Spinal cord (tissue), 10 donors: ENCODE measurements around the gene RPAP3. TPM values are rescaled to one million over a fixed set of nuclear protein-coding genes. Genes with fewer than 3 reads are reported as not detected.

Experiments
- DNase-seq, 6 donors: peaks; one replicate each; pipeline versions ENCODE4 v3.0.0 to v3.0.0-alpha.2; 2013 to 2015; ENCODE audit warnings: low spot score in 6 of 6, low read depth in 4 of 6
- H3K27ac ChIP-seq: one replicate; pipeline ENCODE4 v1.5.1; 2013; ENCODE audit warnings: low read depth, low read length, control low read depth
- H3K27me3 ChIP-seq: one replicate; pipeline ENCODE4 v1.6.1; 2013; ENCODE audit warnings: low read length; ENCODE audit not compliant: control insufficient read depth, insufficient read depth
- H3K36me3 ChIP-seq: one replicate; pipeline ENCODE4 v1.6.1; 2013; ENCODE audit warnings: low read length; ENCODE audit not compliant: control insufficient read depth, insufficient read depth
- H3K4me1 ChIP-seq: one replicate; pipeline ENCODE4 v1.6.1; 2013; ENCODE audit warnings: low read length; ENCODE audit not compliant: control insufficient read depth, insufficient read depth
- H3K4me3 ChIP-seq: one replicate; pipeline ENCODE4 v1.5.1; 2013; ENCODE audit warnings: low read depth, low read length, control low read depth
- H3K9me3 ChIP-seq: one replicate; pipeline ENCODE4 v1.6.1; 2013; ENCODE audit warnings: low read length; ENCODE audit not compliant: control insufficient read depth, insufficient read depth
- WGBS: methylation state at CpG from one replicate; pipeline ENCODE4 v1.1.5; 2013; ENCODE audit warnings: missing lambda C conversion rate; ENCODE audit not compliant: insufficient coverage; 5-methylcytosine and 5-hydroxymethylcytosine counted together
- polyA plus RNA-seq, 2 donors: library from polyadenylated mRNA; unstranded; fragments of 120-200 nt; gene quantifications; one replicate each; pipeline ENCODE4 v1.2.1, GENCODE V29; 2013; ENCODE audit not compliant: insufficient read length in 2 of 2
- total RNA-seq, 2 donors: library from RNA; depleted of rRNA in 1 of 2; stranded (reverse); fragments of 120-200 nt in 1 of 2; fragments of >200 nt in 1 of 2; gene quantifications; one replicate each; pipeline versions ENCODE4 v1.2.3 to v1.2.4, GENCODE V29; 2013 to 2014
- donor health status: healthy.

Gene RPAP3
- total and polyA plus RNA-seq, 4 donors: 25.6 to 35.3 (median 26.1) TPM

DNA sequence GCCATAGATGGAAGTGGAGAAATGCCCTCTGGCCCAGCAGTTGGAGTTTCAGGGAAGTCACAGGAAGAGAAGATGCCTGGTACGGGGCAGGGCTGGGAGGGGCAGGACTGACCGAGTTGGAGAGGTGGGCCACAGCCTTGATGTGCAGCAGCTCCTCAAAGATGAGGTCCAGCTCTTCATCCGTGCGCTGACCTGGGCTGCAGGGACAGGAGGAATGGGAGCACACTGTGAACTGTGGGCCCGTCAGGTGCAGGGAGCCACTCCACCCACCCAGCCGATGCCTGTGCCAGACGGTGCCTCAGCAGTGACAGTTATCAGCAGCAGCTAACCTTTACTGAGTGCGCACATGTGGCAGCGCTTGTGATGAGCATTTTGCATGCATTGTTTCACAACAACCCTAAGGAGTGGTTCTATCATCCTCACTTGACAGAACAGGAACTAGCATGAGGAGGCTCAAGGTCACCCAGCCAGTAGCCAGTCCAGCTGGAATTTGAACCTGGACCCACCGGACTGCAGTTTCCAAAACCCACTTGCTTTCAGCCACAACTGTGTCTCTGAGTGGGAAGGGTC lies 44.5 kb upstream of the RPAP3 start:
- Histone ChIP-seq H3K27me3 (no peaks in the 10 kb centered on the region), H3K27ac (no peak overlapping the region), H3K4me3 (no peak overlapping the region), H3K9me3 (no peaks in the 10 kb centered on the region), H3K4me1 (peaks cover 25% of the 10 kb centered on the region), H3K36me3 (peaks cover 59% of the 10 kb centered on the region)
- no peak for DNase-seq
- 91% methylated on average over 9 of the region's 10 CpGs for WGBS

DNA sequence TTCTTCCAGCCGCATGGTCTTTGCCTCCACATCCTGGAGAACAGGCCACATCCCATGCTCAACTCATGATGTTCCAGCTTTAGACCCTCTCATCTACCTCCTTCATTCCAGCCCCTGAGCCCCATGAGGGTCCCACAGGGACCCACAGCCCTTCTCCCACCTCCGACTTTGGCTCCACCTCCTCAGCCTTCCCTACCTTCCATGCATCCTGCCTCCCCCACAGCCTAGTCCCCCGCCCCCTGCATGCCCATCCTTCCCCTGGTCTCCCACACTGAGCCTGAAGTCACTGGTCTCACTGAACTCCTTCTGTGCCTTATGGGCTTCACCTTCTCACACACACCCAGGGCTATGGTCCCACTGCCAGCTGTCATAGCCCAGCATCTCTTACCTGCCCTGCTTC lies 43.1 kb upstream of the RPAP3 start:
- Histone ChIP-seq H3K4me1 (peaks cover 27% of the 10 kb centered on the region), H3K9me3 (no peaks in the 10 kb centered on the region), H3K36me3 (peaks cover 59% of the 10 kb centered on the region), H3K4me3 (no peak overlapping the region), H3K27me3 (no peaks in the 10 kb centered on the region), H3K27ac (no peak overlapping the region)
- WGBS: 91% methylated on average over 3 of the region's 3 CpGs
- DNase-seq: no peak

DNA sequence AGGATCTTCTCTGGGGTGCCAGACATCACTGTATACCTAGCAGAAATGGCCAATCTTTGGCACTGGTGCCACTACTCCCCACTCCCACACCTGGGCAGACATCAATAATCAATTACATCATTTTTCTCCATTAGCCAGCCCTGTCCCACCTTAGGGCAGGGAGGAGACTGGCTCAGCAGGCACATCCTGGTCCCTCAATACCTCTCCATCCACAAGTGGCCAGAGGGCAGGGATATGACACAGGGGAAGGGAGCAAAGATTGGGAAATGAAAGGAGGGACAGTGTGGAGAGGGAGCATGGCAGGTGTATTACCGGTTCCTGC lies 42.6 kb upstream of the RPAP3 start:
- H3K9me3 ChIP-seq: no peaks in the 10 kb centered on the region
- H3K4me3 ChIP-seq: no peak overlapping the region
- no peak for DNase-seq
- H3K36me3 ChIP-seq: peaks cover 57% of the 10 kb centered on the region
- no peaks in the 10 kb centered on the region for H3K27me3 ChIP-seq
- 100% methylated on average over 1 of the region's 1 CpG for WGBS
- no peak overlapping the region for H3K27ac ChIP-seq
- H3K4me1 ChIP-seq: peaks cover 28% of the 10 kb centered on the region

DNA sequence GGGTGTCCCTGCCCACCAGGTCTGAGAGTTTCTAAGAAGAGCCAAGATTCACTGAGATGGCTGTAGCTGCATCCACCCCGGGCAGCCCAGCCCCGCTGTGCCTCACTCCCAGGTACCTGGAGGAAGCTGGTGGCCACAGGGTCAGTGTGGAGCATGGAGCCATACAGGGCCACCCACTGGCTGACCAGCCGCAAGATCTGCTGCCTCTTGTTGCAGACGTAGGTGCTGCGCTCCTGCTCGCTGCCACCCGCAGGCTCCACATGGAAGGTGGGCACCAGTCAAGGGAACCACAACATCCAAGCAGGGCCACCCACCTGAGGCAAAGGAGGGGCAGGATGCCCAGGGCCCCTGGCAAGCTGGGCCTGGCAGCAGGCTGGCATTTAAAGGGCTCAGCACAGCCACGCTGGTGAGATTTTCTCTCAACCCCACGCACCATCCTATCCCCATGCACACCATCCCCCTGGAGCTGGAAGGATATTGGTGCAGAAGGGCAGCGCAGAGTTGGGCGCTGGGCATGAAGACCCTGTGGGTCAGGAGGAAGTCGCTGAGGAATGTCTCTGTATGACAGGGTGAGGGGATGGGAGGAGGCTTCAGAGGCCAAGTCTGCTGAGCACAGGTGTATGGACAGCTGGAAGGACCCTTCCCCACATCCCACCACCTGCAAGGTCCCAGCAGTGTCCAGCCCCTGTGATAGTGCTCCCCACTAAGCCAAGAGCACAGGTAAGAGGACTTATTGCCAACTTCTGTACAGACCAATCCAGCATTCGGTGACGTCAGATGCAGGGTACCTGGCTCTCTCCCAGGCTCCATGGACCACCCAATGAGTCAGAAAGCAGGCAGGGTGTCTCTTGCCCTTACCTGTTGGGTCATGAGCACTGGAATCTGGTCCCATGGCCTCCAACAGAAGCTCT lies 42.0 kb upstream of the RPAP3 start:
- 92% methylated on average over 10 of the region's 14 CpGs for WGBS
- peaks cover 27% of the 10 kb centered on the region for H3K4me1 ChIP-seq
- H3K36me3 ChIP-seq: peaks cover 54% of the 10 kb centered on the region
- H3K27ac ChIP-seq: no peak overlapping the region
- H3K27me3 ChIP-seq: no peaks in the 10 kb centered on the region
- H3K9me3 ChIP-seq: no peaks in the 10 kb centered on the region
- no peak overlapping the region for H3K4me3 ChIP-seq
- no peak for DNase-seq

DNA sequence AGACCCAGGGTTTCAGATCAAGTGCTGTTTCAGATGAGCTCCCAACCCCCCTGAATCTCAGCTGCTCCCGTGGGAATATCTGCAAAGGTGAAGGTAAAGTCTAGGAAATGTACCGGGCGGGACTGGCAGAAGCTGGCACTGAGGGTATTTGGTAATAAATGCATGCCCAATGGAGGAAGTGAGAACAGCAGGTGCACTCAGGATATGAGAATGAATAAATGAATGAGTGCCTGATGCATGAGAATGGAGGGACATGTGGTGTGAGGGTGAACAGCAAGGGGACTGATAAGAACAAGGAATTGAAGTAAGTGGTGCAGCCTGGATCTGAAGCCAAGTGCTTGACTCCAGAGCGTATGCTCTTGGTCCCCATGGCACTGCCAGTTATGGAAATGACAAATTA lies 41.3 kb upstream of the RPAP3 start:
- Histone ChIP-seq H3K4me1 (peaks cover 27% of the 10 kb centered on the region), H3K36me3 (peaks cover 52% of the 10 kb centered on the region), H3K4me3 (no peak overlapping the region), H3K27me3 (no peaks in the 10 kb centered on the region), H3K9me3 (no peaks in the 10 kb centered on the region), H3K27ac (no peak overlapping the region)
- DNase-seq: no peak
- WGBS: 77% methylated on average over 3 of the region's 4 CpGs

DNA sequence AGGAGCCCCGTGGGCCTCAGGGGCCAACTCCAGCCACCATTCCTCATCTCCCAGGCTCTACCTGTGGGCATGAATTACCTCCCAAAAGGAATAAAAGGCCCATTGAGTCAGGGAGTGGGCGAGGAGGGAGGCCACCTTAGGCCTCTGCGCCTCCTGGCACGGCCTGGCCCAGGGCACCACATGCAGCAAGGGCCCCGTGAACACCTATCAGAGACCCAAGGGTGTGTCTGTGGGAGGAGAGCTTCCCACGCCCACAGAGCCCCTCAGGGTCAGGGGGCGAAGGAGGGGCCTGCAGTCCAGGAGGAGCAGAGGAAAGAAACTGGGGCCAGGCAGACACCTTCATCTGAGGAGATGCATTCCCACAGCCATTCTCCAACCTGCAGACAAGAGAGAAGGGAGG lies 40.7 kb upstream of the RPAP3 start:
- no peak overlapping the region for H3K27ac ChIP-seq
- WGBS: 90% methylated on average over 7 of the region's 7 CpGs
- no peaks in the 10 kb centered on the region for H3K27me3 ChIP-seq
- H3K36me3 ChIP-seq: peaks cover 46% of the 10 kb centered on the region
- peaks cover 31% of the 10 kb centered on the region for H3K4me1 ChIP-seq
- no peaks in the 10 kb centered on the region for H3K9me3 ChIP-seq
- DNase-seq: no peak
- H3K4me3 ChIP-seq: no peak overlapping the region

DNA sequence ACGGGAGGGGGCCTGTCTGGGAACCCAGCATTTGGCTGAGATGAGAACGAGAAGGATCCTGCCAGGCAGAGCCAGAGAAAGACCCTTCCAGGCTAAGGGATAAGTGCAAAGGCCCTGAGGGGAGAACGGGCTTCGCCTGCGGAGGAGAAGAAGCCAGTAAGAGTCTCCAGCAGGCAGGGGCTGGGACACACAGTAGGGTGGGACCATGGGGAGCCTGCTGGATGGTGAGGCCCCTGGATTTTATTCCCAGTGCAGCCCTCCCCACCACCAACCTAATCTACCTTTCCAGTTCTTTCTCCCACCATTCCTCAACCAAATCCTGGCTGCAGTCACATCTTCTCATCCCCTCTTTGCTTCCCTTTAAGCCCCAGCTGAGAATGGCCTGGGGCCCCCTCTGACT lies 40.2 kb upstream of the RPAP3 start:
- no peaks in the 10 kb centered on the region for H3K27me3 ChIP-seq
- no peak overlapping the region for H3K4me3 ChIP-seq
- no peaks in the 10 kb centered on the region for H3K9me3 ChIP-seq
- WGBS: 59% methylated on average over 2 of the region's 5 CpGs
- peaks cover 35% of the 10 kb centered on the region for H3K4me1 ChIP-seq
- no peak for DNase-seq
- no peak overlapping the region for H3K27ac ChIP-seq
- H3K36me3 ChIP-seq: peaks cover 42% of the 10 kb centered on the region

DNA sequence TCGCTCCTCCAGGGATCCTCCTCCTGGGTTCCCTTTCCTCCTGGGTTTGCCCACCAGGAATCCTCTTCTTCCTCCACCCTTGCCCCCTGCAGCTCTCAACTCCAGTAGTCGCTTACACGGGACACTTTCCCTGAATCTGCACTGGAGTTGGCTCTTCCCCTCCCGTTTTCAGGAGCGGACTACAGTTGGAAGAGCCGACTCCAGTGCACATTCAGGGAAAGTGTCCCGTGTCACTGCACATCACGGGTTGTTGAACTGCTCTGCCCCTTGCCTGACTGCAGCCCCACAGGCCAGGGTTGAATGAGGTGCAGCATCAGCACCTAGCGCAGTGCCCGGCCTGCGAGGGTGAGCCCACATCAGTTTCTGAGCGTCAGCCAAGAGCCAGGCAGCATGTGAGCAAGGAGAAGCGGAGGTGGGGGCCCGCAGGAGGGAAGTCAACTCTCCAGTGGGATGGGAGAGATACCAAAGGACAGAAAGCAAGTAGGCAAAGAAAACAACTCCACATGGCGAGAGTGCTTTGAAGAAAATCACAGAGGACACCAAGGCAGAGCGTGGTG lies 39.7 kb upstream of the RPAP3 start:
- Histone ChIP-seq H3K4me3 (no peak overlapping the region), H3K9me3 (no peaks in the 10 kb centered on the region), H3K4me1 (peaks cover 40% of the 10 kb centered on the region), H3K36me3 (peaks cover 37% of the 10 kb centered on the region), H3K27ac (no peak overlapping the region), H3K27me3 (no peaks in the 10 kb centered on the region)
- no peak for DNase-seq
- WGBS: 53% methylated on average over 16 of the region's 16 CpGs

DNA sequence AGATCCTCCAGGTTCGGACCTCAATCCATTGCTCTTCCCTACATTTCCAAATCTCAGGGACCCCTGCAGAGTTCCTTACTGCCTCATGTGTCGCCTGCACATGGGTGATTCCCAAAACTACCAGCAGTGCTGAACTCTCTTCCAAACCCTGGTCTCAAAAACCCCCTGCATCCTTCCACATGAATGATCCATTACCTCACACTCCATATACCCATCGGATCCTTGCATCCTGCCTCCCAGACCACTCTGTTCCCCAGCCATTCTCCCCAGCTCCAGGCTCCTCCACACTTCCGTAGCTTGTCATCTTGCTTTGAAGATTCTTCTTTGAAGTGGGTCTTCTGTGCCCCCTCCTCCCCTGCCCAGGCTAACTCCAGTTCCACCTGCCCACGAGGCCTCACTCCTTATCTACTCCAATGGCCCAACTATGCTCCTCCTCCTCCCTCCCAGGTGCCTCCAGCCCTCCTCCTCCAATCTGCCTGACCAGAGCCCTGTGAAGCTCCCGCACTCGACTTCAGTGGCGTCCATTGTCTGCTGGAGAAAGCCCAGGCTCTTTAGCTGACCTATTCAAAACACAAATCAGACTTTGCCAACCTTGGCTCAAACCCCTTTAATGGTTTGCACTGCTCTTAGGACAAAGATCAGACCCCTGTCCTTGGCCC lies 39.1 kb upstream of the RPAP3 start:
- no peaks in the 10 kb centered on the region for H3K27me3 ChIP-seq
- H3K4me3 ChIP-seq: no peak overlapping the region
- H3K36me3 ChIP-seq: peaks cover 33% of the 10 kb centered on the region
- peaks cover 47% of the 10 kb centered on the region for H3K4me1 ChIP-seq
- H3K9me3 ChIP-seq: no peaks in the 10 kb centered on the region
- H3K27ac ChIP-seq: no peak overlapping the region
- 66% methylated on average over 8 of the region's 8 CpGs for WGBS
- no peak for DNase-seq
